HUDEP-2 (cell line): ENCODE measurements around the gene CREB5.
A peak's percentile ranks its signal among the peaks of the same experiment; 100 is the strongest.

ENCODE experiments used
- DNase-seq, 76 experiments: peaks; one replicate each; lab custom pipeline; 2025; ENCODE audit not compliant: unreplicated experiment in 76 of 76; lab: John Stamatoyannopoulos, UW

The CREB5 gene

DNA sequence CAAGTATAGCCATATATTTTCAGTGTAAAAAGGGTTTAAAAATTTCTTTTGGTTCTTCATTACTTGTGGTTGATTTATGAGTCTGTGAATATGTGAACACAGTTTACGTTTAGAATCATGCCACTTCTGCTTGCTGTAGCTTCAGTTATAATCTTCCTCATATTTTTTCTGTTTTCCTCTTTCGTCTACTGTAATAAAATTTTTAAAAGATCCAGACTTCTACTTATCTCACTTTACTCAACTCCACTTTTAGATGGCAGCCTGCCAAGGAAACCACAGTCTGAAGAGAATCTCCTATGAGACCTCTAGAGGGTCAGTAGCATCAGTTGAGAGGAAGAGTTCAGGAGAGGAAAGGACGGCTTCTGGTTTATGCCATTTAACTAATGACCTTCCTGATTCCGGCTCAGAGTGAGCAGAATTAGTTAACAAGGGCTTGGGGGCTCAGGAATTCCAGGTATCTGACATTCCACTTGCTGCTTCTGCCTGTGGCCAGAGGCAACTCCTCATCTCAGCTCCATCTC lies 21.4 kb downstream of the CREB5 start:
- DNase-seq, result peak in 17 of 76 experiments; percentile 7 to 33 (median 9)

DNA sequence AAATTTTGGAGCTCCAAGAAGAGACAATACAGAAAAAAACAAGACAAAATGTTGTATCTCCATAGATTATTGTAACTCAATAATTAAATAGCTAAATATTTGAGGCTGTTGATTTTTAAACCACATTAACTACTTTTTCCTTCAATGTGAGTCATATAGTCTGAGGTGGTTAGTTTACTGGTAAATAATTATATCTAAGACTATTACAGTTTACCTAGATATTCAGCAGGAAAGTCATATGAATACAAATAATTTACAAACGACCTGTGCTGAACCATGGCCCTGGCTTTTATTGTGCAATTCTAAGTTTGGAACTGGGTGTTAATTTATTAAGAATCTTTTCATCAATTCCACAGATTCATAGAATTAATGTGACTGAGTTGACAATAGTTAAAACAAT lies 22.2 kb downstream of the CREB5 start:
- DNase-seq, result no peak

DNA sequence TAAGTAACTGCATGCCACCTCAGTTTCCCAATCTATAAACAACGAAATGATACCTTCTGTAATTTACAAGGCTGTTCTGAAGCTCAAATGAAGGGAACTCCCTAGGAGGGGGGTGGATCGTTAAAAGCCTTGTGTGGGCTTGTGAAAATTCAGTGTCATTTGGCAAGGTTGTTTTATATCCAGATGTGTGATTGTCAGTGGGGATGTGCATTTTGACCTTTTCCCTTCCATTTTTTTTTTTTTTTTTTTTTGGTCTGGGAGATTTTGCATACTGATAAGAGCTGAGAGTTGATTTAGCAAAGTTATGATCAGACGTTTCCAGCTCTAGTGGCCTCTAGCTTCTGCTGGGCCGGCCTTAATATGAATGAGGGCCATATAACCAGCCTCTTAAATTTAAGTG lies 22.8 kb downstream of the CREB5 start:
- DNase-seq, result no peak

- DNase-seq, result no peak
Observed at GRCh38 chr7:28435732-28436378, 23.5 kb downstream of the CREB5 start.

DNA sequence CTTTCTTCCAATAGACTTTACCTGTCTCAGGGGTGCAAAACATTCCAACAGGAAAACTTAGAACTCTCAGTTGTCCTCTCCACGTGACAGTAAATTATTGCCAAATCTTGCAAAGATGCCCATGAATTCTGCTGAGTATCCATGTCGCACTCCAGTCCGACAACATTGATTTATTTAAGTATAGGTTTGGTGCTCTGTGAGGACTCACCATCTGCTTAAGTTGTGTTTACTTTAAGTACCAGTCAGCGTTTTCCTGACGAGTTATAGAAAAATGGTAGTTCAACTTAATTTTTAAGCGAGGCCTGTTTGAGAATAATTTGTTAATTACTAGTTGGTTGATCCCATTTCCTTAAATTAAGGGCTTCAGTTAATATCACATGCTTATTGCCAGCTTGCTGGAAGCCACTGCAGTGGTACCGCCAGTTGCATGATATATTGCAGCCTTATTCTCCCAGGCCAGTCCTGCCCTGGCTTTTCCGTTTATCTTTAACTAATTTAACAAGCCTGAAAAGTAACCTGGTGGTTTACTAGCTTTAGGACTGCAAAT lies 27.8 kb downstream of the CREB5 start:
- no peak for DNase-seq

DNA sequence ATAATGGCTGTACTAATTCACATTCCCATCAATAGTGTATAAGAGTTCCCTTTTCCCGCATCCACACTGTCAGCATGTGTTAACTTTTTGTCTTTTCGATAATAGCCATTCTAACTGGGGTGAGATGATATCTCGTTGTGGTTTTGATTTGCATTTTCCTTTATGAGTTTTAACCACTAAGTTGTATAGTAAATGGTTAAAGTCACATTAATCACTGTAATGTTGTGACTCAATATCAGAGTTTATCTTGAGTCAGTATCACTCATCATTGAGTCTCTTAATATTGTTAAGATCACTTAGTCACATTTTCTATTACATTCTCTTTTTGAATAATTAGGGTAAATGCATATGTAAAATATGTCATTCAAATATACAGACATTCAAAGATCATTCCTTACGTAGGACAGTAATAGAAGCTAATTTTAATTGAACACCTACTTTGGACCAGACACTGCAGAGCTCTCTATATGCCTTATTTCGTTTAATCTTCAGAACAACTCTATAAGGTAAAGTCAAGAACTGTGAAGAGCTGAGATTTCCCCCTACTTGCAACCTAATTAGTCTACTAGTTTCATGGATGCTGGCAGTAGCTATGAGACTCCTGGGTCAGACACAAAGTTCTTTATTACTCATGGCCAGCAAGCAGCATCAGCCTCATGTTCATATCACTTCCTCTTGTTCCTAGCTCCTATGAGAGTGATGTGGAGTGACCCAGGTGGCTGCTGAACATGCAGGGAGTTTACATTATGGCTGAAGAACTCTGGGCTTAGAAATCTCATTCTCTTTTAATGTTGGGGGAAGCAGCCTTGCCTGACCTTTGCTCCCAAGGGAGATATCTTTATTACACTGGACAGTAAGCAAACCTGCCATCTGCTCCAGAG lies 30.5 kb downstream of the CREB5 start:
- no peak for DNase-seq

GRCh38 chr7:28446131-28446530 lies 33.8 kb downstream of the CREB5 start:
- DNase-seq, result no peak

- no peak for DNase-seq
Observed at GRCh38 chr7:28447071-28447470, 34.8 kb downstream of the CREB5 start.

DNA sequence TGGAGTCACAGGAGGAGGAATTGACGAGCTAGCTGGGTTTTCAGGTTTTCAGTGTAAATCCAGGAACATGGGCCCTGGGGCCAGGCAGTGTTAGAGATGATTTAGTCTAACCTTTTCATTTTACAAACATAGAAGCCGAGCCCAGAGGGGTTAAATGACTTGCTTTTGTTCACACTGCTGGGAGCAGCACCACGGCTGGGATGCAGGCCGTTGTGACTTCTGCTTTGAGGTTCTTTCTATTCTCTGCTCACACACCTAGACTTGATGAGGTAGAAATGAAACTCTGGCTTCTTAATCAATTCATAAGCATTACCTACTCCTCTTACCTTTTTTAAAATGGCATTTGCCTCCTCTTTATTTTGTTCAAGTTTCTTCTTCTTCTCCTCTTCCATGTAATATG lies 36.4 kb downstream of the CREB5 start:
- no peak for DNase-seq

- no peak for DNase-seq
Observed at GRCh38 chr7:28452681-28453080, 40.4 kb downstream of the CREB5 start.

DNA sequence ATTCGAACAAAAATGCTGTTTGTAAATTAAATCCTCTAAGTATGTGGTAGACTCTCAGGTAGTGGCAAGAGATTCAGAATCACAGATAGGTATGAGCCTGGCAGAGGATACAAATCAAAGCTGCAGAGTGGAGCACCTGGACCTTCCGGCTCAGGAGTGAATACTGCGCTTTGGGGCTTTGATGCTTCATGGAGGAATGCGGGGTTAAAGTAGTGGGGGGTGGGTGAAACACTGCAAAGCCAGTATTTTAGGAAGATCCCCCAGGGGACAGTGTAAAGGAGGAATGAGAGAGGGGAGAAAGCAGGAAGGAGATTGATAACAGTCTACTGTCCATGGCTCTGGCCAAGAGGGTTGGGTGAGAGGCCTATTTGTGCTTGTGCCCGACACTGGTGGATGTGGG lies 43.2 kb downstream of the CREB5 start:
- DNase-seq, result no peak

- DNase-seq, result no peak
Observed at GRCh38 chr7:28456044-28456443, 43.7 kb downstream of the CREB5 start.

- peak in 51 of 76 experiments; percentile 5 to 90 (median 50) for DNase-seq
Observed at GRCh38 chr7:28458732-28459131, 46.4 kb downstream of the CREB5 start.

DNA sequence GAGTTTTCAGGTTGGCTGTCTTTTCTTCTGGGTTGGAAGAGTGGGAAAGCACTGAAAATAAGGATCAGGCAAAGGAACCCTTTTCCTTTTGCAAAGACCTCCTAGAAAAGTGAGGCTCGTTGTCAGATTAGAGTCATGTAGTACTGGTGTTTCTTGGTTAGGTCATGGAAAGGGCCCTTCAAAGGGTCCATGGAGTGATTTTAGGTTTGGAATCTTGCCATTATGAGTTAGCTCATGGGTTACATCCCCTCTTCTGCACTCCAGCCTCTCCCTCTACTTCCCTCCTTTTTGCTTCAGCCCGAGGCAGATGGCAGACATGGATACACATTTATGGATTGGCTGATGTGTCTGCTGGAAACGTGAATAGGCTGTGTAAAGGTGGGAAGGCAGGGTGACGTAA lies 47.0 kb downstream of the CREB5 start:
- peak in 1 of 76 experiments; percentile 7 for DNase-seq

- no peak for DNase-seq
Observed at GRCh38 chr7:28465697-28466096, 53.4 kb downstream of the CREB5 start.

GRCh38 chr7:28466341-28466740 lies 54.0 kb downstream of the CREB5 start:
- DNase-seq, result no peak

DNA sequence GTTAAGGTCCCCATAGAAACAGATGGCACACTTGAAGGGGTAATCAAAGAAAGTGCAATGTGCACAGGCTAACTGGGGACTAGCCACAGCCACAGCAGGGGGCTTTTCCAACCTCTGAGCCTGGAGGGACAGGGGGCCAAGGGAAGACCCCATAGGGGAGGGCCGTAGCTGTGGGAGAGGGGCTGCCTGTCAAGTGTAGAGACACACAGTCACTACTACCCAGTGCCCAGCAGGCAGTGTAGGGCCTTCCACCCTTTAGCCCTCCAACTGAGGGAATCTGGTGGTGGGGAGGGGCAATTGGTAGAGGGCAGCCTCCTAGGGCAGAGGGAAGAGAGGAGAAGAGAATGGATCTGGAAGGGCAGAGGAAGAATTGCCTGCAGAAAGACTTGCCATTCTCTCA lies 54.6 kb downstream of the CREB5 start:
- no peak for DNase-seq

- DNase-seq, result no peak
Observed at GRCh38 chr7:28469562-28469961, 57.2 kb downstream of the CREB5 start.

DNA sequence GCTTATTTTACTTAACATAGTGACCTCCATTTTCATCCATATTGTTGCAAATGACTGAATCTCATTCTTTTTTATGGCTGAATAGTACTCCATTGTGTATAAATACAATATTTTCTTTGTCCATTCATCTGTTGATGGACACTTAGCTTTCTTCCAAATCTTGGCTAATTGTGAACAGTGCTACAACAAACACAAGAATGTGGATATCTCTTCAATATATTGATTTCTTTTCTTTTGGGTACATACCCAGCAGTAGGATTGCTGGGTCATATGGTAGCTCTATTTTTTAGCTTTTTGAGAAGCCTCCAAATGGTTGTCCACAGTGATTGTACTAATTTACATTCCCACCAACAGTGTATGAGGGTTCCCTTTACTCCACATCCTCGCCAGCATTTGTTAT lies 58.0 kb downstream of the CREB5 start:
- DNase-seq, result no peak

DNA sequence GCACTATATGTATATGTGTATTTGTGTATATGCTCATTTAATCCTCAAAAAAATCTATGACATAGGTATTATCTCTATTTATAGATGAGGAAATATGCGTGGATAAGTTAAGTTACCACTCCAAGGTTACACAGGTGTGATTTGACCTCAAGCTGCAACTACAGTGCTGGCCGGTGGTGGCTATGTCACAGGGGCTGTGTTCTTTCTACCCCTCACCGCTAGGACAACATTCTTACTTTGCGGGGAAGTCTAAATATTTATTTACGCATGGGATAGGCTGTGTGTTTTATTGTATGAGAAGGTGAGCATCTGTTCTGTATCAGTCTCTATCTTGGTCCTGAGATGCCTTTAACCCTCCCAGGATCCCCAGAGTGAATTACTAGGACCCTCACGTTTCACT lies 60.0 kb downstream of the CREB5 start:
- no peak for DNase-seq

DNA sequence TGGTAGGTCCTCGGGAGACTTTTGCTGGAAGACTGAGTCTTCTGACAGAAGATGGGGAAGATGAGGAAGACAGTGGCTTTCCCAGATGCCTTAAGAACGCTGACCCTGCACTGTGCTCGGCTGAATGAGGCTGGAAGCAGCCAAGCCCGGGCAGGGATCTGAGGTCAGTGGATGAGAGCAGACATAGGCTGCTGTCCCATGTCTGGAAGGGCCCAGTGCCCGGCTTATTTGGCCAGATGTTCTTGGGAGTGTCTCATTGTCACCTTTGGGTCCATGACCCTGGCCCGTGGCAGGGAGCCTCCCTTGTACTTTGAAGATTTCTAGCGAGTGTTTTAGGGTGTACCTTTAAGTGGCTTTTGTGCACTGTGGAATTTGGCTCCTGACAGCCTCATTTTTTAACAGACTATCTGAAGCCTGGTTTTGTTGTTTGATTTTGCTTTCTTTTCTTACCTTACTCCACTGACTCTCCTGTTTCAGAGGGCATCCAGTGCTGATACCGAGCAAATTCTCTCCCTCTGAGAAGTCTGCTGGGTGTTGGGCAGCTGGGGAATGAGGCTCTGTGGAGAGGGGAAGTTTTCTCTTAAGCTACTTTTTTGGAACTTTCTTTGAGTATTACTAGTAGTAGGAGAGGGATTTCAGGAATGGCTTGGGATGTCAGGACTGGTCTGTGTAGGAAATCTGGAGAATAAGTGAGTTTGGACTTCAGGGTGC lies 61.4 kb downstream of the CREB5 start:
- DNase-seq, result no peak
